VCaP (cell line): ENCODE results near the gene HDAC9.

Experiments
- H3K27ac ChIP-seq: fragments of 450-650 bp; 2 replicates; pipeline ENCODE4 v1.5.1; 2017
- TF ChIP-seq, protein P1 (sequence below): fragments of 450-650 bp; conservative IDR thresholded peaks from 2 replicates; pipeline ENCODE4 v1.5.1; 2017; ENCODE audit warnings: mild to moderate bottlenecking, moderate library complexity

Gene HDAC9

GRCh38 chr7:18786796-18787195, 291.2 kb downstream of the HDAC9 start:
- no peak overlapping the region for H3K27ac ChIP-seq
- TF ChIP-seq, protein P1, sequence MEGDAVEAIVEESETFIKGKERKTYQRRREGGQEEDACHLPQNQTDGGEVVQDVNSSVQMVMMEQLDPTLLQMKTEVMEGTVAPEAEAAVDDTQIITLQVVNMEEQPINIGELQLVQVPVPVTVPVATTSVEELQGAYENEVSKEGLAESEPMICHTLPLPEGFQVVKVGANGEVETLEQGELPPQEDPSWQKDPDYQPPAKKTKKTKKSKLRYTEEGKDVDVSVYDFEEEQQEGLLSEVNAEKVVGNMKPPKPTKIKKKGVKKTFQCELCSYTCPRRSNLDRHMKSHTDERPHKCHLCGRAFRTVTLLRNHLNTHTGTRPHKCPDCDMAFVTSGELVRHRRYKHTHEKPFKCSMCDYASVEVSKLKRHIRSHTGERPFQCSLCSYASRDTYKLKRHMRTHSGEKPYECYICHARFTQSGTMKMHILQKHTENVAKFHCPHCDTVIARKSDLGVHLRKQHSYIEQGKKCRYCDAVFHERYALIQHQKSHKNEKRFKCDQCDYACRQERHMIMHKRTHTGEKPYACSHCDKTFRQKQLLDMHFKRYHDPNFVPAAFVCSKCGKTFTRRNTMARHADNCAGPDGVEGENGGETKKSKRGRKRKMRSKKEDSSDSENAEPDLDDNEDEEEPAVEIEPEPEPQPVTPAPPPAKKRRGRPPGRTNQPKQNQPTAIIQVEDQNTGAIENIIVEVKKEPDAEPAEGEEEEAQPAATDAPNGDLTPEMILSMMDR: no peak

GRCh38 chr7:18788026-18788425, 292.5 kb downstream of the HDAC9 start:
- H3K27ac ChIP-seq: no peak overlapping the region
- TF ChIP-seq, protein P1: no peak

DNA sequence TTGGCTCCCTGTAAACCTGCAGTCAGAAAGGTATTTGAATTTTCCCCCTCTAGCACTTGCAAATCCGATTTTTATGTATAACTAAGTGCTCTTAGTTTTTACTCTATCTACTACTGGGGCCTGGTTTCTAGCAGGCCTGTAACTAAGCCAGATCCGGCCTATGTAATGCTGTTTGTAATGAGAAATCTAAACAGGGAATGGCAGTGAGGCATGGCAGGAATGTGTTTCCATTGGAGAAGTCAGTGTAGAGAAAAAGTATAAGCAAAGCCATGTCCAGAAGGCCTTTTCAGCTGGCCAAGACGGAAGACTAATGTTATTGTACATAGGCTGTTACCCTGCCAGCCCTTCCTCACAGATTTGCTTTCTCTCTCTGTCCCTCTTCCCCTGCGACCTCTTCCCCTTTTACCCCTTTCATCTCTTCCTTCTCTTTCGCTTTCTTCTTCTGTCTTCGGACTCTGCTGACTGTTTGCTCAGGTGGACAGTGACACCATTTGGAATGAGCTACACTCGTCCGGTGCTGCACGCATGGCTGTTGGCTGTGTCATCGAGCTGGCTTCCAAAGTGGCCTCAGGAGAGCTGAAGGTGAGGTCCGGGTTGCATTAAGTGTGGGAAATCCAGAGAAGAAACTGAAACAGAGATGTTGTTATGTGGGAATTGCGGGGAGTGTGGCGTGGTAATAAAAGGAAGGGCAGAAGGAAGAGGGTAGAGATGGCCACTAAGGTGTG, 297.5 kb downstream of the HDAC9 start:
- H3K27ac ChIP-seq: no peak overlapping the region
- TF ChIP-seq, protein P1: no peak

DNA sequence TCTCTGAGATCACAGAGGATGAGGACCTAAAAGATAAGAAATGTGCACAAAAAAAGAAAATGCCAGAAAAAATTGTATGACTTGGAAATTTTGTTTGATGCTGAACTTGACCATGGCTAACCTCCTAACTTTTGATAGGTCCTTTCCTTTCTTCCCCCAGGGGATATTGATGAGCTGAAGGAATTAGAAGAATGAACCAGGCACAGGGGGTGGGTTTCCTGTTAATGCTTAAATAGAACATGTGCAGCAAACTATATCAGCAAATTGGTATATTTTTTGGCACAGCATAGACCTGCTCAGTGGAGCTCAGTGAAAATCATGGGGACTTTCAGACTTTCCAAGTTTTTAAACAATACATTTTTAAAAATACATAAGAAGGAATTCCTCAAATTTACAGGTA, 300.7 kb downstream of the HDAC9 start:
- H3K27ac ChIP-seq: no peak overlapping the region
- TF ChIP-seq, protein P1: no peak

GRCh38 chr7:18798088-18798906, 302.7 kb downstream of the HDAC9 start:
- H3K27ac ChIP-seq: no peak overlapping the region

DNA sequence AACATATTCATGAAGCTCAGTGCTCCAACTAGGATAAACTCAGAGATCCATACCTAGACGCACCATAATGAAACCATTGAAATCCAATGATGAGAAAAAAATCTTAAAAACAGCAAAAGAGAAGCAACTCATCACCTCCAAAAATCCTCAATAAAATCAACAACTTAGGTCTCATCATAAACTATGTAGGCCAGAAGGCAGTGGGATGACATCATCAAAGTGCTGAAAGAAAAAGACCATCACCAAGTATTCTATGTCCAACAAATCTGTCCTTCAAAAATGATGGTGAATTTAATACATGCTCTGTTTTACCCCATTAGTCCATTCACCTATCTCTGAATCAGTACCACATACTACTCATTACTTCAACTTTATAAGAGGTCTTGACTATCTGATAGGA, 304.4 kb downstream of the HDAC9 start:
- TF ChIP-seq, protein P1: no peak
- H3K27ac ChIP-seq: no peak overlapping the region

More at GRCh38 chr7:18798088-18798906, 302.7 kb downstream of the HDAC9 start:
- TF ChIP-seq, protein P1: no peak

GRCh38 chr7:18803923-18804322, 308.4 kb downstream of the HDAC9 start:
- TF ChIP-seq, protein P1: no peak

More at GRCh38 chr7:18803923-18804322, 308.4 kb downstream of the HDAC9 start:
- H3K27ac ChIP-seq: no peak overlapping the region
